K562 (cell line): ENCODE measurements around the gene TBL2. TPM values are rescaled to one million over a fixed set of nuclear protein-coding genes. Genes with fewer than 3 reads are reported as not detected.
A peak's percentile ranks its signal among the peaks of the same experiment; 100 is the strongest.

Experiments
- ATAC-seq: fragments of 200-7000 bp; cut with Tn5 transposase; 3 replicates; pipeline ENCODE4 v1.9.1; 2020; ENCODE audit warnings: moderate library complexity
- BruUV-seq: library from RNA; stranded (reverse); fragments of 400-500 nt; replicated peaks from 2 replicates; lab custom pipeline; 2021; lab: Mats Ljungman, UMichigan
- CTCF ChIA-PET: fragments of 300-600 bp; formaldehyde crosslinking; extraction: SDS; loops from one replicate; lab custom pipeline; 2021; ENCODE audit warnings: low intra/inter-chr PET ratio; lab: Yijun Ruan, JAX
- POLR2A ChIA-PET: fragments of 300-600, 350-650 bp; sonication (Branson Sonifier 250); formaldehyde crosslinking; extraction: SDS; loops from one replicate; lab custom pipeline; 2021; ENCODE audit warnings: antibody characterized with exemption, inconsistent platforms; lab: Yijun Ruan, JAX
- DNase-seq, 4 experiments: peaks; one replicate each; pipeline versions ENCODE4 v3.0.0 to v3.0.0-alpha.2; 2011 to 2018; ENCODE audit warnings: low spot score in 3 of 4, mixed read lengths in 3 of 4; ENCODE audit errors: extremely low read depth in 1 of 4
- FAIRE-seq: peaks from 2 replicates; lab custom pipeline; 2011; peaks lifted over from hg19 to GRCh38; lab: Jason Lieb, UNC
- H2AFZ ChIP-seq: 2 replicates; pipeline ENCODE4 v1.6.0; 2011; ENCODE audit warnings: low read depth, low read length, control low read depth, inconsistent platforms
- H3K27ac ChIP-seq: fragments of 200-600 bp; 3 replicates; pipeline ENCODE4 v1.8.0; 2011; ENCODE audit warnings: low read depth, mild to moderate bottlenecking, control low read depth, inconsistent platforms, low read length, moderate library complexity, mixed read lengths; ENCODE audit errors: extremely low read depth
- H3K27me3 ChIP-seq, 2 experiments: fragments of 300-600 bp in 1 of 2; 2 replicates in 1 of 2; 3 replicates in 1 of 2; pipeline versions ENCODE4 v1.6.0 to v1.8.0; 2011; ENCODE audit warnings: inconsistent platforms in 2 of 2, low read length in 2 of 2, mild to moderate bottlenecking in 1 of 2, mixed read lengths in 1 of 2, moderate library complexity in 1 of 2; ENCODE audit not compliant: control insufficient read depth in 2 of 2, insufficient read depth in 2 of 2
- H3K36me3 ChIP-seq: fragments of 300-600 bp; 3 replicates; pipeline ENCODE4 v1.8.0; 2011; ENCODE audit warnings: mild to moderate bottlenecking, low read length, inconsistent platforms; ENCODE audit not compliant: control insufficient read depth, insufficient read depth
- H3K4me1 ChIP-seq, 2 experiments: fragments of 200-600 bp in 1 of 2; replicated peaks in 1 of 2; 2 replicates in 1 of 2; 3 replicates in 1 of 2; pipeline versions ENCODE4 v1.5.1 to v1.8.0; 2011; ENCODE audit warnings: inconsistent platforms in 2 of 2, low read length in 2 of 2, mild to moderate bottlenecking in 1 of 2, mixed read lengths in 1 of 2, moderate library complexity in 1 of 2; ENCODE audit not compliant: control insufficient read depth in 2 of 2, insufficient read depth in 2 of 2
- H3K4me2 ChIP-seq: 2 replicates; pipeline ENCODE4 v1.6.1; 2011; ENCODE audit warnings: low read length, control low read depth, inconsistent platforms, mixed read lengths; ENCODE audit not compliant: insufficient read depth
- H3K4me3 ChIP-seq: fragments of 200-600 bp; sonication (generic), shearing (Covaris generic); 2 replicates; pipeline ENCODE4 v1.5.1; 2016; ENCODE audit warnings: control low read depth, inconsistent platforms
- H3K79me2 ChIP-seq: fragments of 200-600 bp; 3 replicates; pipeline ENCODE4 v1.8.0; 2011; ENCODE audit warnings: low read length, inconsistent platforms; ENCODE audit not compliant: control insufficient read depth, insufficient read depth
- H3K9ac ChIP-seq, 2 experiments: 2 replicates each; pipeline versions ENCODE4 v1.6.0 to v1.6.1; 2011; ENCODE audit warnings: low read depth in 2 of 2, low read length in 2 of 2, control low read depth in 1 of 2, inconsistent platforms in 1 of 2, mild to moderate bottlenecking in 1 of 2, mixed read lengths in 1 of 2; ENCODE audit not compliant: insufficient read depth in 1 of 2
- H3K9me1 ChIP-seq: one replicate; pipeline ENCODE4 v1.6.0; 2011; ENCODE audit warnings: inconsistent platforms, mild to moderate bottlenecking, low read length, moderate library complexity; ENCODE audit not compliant: control insufficient read depth, insufficient read depth
- H3K9me3 ChIP-seq: replicated peaks from 2 replicates; pipeline ENCODE4 v1.5.1; 2011; ENCODE audit warnings: low read depth, low read length, inconsistent platforms; ENCODE audit not compliant: control insufficient read depth, insufficient read depth
- H4K20me1 ChIP-seq: replicated peaks from 2 replicates; pipeline ENCODE4 v1.6.1; 2011; ENCODE audit warnings: low read length, inconsistent platforms, mixed read lengths; ENCODE audit not compliant: control insufficient read depth, insufficient read depth
- CEBPB ChIP-seq: fragments of 450-650 bp; IDR thresholded peaks from 2 replicates; pipeline ENCODE4 v1.6.1; 2016; ENCODE audit warnings: missing genetic modification characterization, missing compliant biosample characterization
- HNRNPUL1 ChIP-seq: fragments of 200-400 bp; formaldehyde crosslinking; IDR thresholded peaks from 2 replicates; pipeline ENCODE4 v1.6.1; 2017; ENCODE audit warnings: low read length
- JUND ChIP-seq, 2 experiments: IDR thresholded peaks; 2 replicates in 1 of 2; 3 replicates in 1 of 2; pipeline ENCODE4 v1.6.1; 2011; ENCODE audit warnings: borderline replicate concordance in 2 of 2, low read depth in 2 of 2, low read length in 2 of 2, improper control_type of control experiment in 1 of 2, missing biosample characterization in 1 of 2, missing genetic modification characterization in 1 of 2, missing genetic modification reagents in 1 of 2
- MTA2 ChIP-seq: fragments of 450-650 bp; IDR thresholded peaks from 2 replicates; pipeline ENCODE4 v1.6.1; 2016; ENCODE audit warnings: low read depth
- NR4A1 ChIP-seq, 2 experiments: fragments of 250-450 bp in 1 of 2; fragments of 450-650 bp in 1 of 2; sonication (Bioruptor Pico) in 1 of 2; IDR thresholded peaks; 2 replicates each; pipeline versions ENCODE4 v1.4.0 to v1.6.1; 2016 to 2020; ENCODE audit warnings: mild to moderate bottlenecking in 2 of 2, missing compliant biosample characterization in 1 of 2, missing genetic modification characterization in 1 of 2, moderate library complexity in 1 of 2
- PHB ChIP-seq: fragments of 250-450 bp; sonication (Bioruptor Pico); IDR thresholded peaks from 2 replicates; pipeline ENCODE4 v1.5.0; 2021
- POU5F1 ChIP-seq: fragments of 150-350 bp; IDR thresholded peaks from 2 replicates; pipeline ENCODE4 v1.6.1; 2014; ENCODE audit warnings: borderline replicate concordance, low read length, low read depth, mild to moderate bottlenecking; ENCODE audit not compliant: partially characterized antibody
- SIN3B ChIP-seq: fragments of 450-650 bp; IDR thresholded peaks from 2 replicates; pipeline ENCODE4 v1.6.1; 2017; ENCODE audit warnings: low read depth, mild to moderate bottlenecking, moderate library complexity
- SRSF9 ChIP-seq: fragments of 200-400 bp; formaldehyde crosslinking; IDR thresholded peaks from 2 replicates; pipeline ENCODE4 v1.6.1; 2017; ENCODE audit warnings: low read depth, low read length, borderline replicate concordance
- ZBTB43 ChIP-seq: sonication (generic); formaldehyde crosslinking; IDR thresholded peaks from 2 replicates; pipeline ENCODE4 v1.8.0; 2023; ENCODE audit warnings: mild to moderate bottlenecking, missing genetic modification reagents
- ZBTB7A ChIP-seq: IDR thresholded peaks from 2 replicates; pipeline ENCODE4 v1.6.1; 2011; ENCODE audit warnings: low read depth, mild to moderate bottlenecking, low read length, moderate library complexity, borderline replicate concordance; ENCODE audit not compliant: control insufficient read depth
- ZBTB9 ChIP-seq: fragments of 450-650 bp; formaldehyde crosslinking; IDR thresholded peaks from 2 replicates; pipeline ENCODE4 v1.4.0; 2020; ENCODE audit warnings: mild to moderate bottlenecking, moderate library complexity
- ZKSCAN3 ChIP-seq: fragments of 250-450 bp; sonication (Bioruptor Pico); IDR thresholded peaks from 2 replicates; pipeline ENCODE4 v1.4.0; 2020
- ZNF551 ChIP-seq: fragments of 250-450 bp; sonication (Bioruptor Pico); IDR thresholded peaks from 2 replicates; pipeline ENCODE4 v1.5.0; 2021; ENCODE audit warnings: mild to moderate bottlenecking, moderate library complexity
- WGBS: fragments of 100-300 bp; shearing (Covaris generic); methylation state at CpG from one replicate; pipeline ENCODE4 v1.1.6; 2016; ENCODE audit warnings: low coverage, mixed read lengths; ENCODE audit not compliant: insufficient coverage; ENCODE audit errors: missing lambda C conversion rate; 5-methylcytosine and 5-hydroxymethylcytosine counted together
- in situ Hi-C: fragments of 300-500 bp; cut with MboI; formaldehyde crosslinking; loops from 4 replicates; pipeline ENCODE4 v1.15.0; 2018; ENCODE audit warnings: inconsistent platforms, mixed read lengths
- intact Hi-C: fragments of 100-400 bp; cut with micrococcal nuclease; formaldehyde crosslinking; loops from 2 replicates; pipeline ENCODE4 v1.14.2; 2022
- polyA plus RNA-seq, 8 experiments: library from polyadenylated mRNA; depleted of rRNA in 4 of 8; stranded (reverse) in 5 of 8; unstranded in 3 of 8; fragments of >200 nt; fragmentation: Nextera tagmentation in 2 of 8; fragmentation: Illumina TruSeq in 1 of 8; extraction: Ambion mirVana in 2 of 8; extraction: Trizol in 1 of 8; gene quantifications; 2 replicates each; pipeline versions ENCODE4 v1.2.1 to v1.2.3, GENCODE V29; 2011 to 2014; ENCODE audit warnings: inconsistent platforms in 1 of 8, missing spikeins in 1 of 8
- total RNA-seq, 7 experiments: library from RNA; depleted of rRNA in 6 of 7; stranded (reverse); fragments of >200 nt in 6 of 7; fragmentation: Illumina TruSeq in 2 of 7; extraction: Trizol in 2 of 7; gene quantifications; 2 replicates each; pipeline versions ENCODE4 v1.2.1 to v1.2.3, GENCODE V29; 2011 to 2021; ENCODE audit warnings: low replicate concordance in 1 of 7
- TF ChIP-seq, protein P1 (sequence below): sonication (generic); formaldehyde crosslinking; IDR thresholded peaks from 2 replicates; pipeline ENCODE4 v1.8.0; 2022; ENCODE audit warnings: missing genetic modification reagents, mild to moderate bottlenecking, moderate library complexity, borderline replicate concordance

Gene TBL2
- total and polyA plus RNA-seq, 9 of the 15 experiments (the other 6 are each of a cell fraction or from before 2014, with no cell fraction given), result 2.5 to 123 (median 49.2) TPM

DNA sequence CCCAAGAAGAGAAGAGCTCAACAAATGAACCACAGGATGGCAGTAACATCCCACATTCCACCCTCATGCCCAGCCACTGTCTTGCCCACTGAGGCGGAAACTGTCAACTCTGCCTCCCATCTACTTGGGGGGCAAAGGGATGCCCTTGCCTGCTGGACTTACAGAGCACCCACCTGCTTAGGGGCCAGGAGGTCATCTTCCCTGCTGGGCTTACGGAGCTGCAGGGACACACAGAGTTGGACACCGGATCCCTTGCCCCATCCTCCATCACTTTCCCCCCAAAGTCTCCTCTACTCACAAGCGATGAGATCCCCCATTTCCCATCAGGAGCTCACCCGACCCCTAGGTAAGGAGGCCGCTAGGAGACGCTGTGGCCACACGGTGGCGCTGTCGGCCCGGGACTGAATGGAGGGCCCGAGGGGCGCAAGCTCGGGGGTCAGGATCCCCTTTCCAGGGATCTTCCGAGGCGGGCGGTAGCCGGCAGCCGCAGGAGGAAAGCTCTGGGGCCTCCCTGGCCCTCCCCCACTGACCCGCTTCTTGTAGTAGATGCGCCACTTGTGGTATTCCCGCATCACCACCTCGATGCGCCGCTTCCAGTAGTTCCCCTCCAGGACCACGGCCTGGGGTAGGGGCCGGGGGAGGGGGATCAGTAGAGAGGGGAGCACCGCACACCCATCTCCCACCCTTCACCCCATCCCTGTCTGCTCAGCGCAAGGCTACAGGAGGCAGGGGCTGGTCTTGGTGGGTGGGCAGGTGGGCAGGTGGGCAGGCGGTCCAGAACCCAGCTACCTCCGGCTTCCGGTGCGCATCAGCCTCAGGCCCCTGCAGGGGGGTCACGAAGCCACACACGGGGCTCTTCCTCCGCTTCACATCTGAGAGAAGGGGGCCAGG lies 28.7 kb upstream of the TBL2 start:
- Histone ChIP-seq H3K27ac (no peak overlapping the region), H3K27me3 (no peaks in the 10 kb centered on the region), H3K9me1 (no peaks in the 10 kb centered on the region), H3K9ac (no peak overlapping the region), H3K4me1 (peaks cover 0 to 30% of the 10 kb centered on the region in 2 experiments; a peak in 2 of 5 replicates), H3K79me2 (no peaks in the 10 kb centered on the region), H3K9me3 (no peaks in the 10 kb centered on the region), H4K20me1 (peaks cover 5% of the 10 kb centered on the region), H2AFZ (no peak overlapping the region), H3K36me3 (no peaks in the 10 kb centered on the region), H3K4me3 (no peak overlapping the region), H3K4me2 (no peak overlapping the region)
- in situ Hi-C loops, result loop anchor here (5.0 kb wide), 2 partner anchors 125 to 245 kb away; no protein-coding TSS in a partner anchor
- 19% methylated on average over 25 of the region's 36 CpGs for WGBS
- DNase-seq (peak; percentile 78 to 89 (median 88)), FAIRE-seq (peak; percentile 78), ATAC-seq (peak; percentile 85)
- intact Hi-C loops, result loop anchor here (1.0 kb wide), 1 partner anchor 118 kb away; no protein-coding TSS in a partner anchor
- BruUV-seq, result no TSS peak
- ChIA-PET POLR2A (interaction anchor here (0.6 to 1.5 kb wide), 15 partner anchors 9 to 141 kb away, joined by 3 to 10 read pairs (median 3); partner anchors contain the start of genes BAZ1B and TBL2), CTCF (interaction anchor here (0.8 to 2.1 kb wide), 8 partner anchors 61 to 786 kb away, joined by 3 to 24 read pairs (median 5); partner anchors contain the start of gene VPS37D)
- TF ChIP-seq NR4A1 (CRISPR knock-in tag; IDR thresholded peaks at IDR 0.05) (no peak), NR4A1 (tag; IDR thresholded peaks at IDR 0.05) (no peak), POU5F1 (no peak), ZBTB7A (peak; percentile 95), SIN3B (no peak), MTA2 (no peak), ZBTB43 (CRISPR knock-in tag) (no peak), SRSF9 (no peak), CEBPB (tag) (no peak), HNRNPUL1 (no peak), PHB (CRISPR knock-in tag) (no peak), JUND (IDR thresholded peaks at IDR 0.05; ENCODE audit: borderline replicate concordance, low read depth, low read length) (peak; percentile 37), JUND (tag; IDR thresholded peaks at IDR 0.05; ENCODE audit: borderline replicate concordance, low read depth, low read length) (no peak), ZKSCAN3 (no peak), ZBTB9 (CRISPR knock-in tag) (no peak), ZNF551 (CRISPR knock-in tag) (no peak)
- TF ChIP-seq, protein P1, sequence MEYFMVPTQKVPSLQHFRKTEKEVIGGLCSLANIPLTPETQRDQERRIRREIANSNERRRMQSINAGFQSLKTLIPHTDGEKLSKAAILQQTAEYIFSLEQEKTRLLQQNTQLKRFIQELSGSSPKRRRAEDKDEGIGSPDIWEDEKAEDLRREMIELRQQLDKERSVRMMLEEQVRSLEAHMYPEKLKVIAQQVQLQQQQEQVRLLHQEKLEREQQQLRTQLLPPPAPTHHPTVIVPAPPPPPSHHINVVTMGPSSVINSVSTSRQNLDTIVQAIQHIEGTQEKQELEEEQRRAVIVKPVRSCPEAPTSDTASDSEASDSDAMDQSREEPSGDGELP (CRISPR knock-in tag), result peak; percentile 43; the same call in 1 of the 2 replicates
